Measurements from ENCODE around the gene CCAR1.
"Not testable (repeated sequence)": the region's sequence is repeated elsewhere in the genome, so short reads cannot be mapped to it uniquely, and the experiment has no call there.

Gene CCAR1

GRCh38 chr10:68713065-68713464 lies 8.0 kb upstream of the CCAR1 start:
- not testable (repeated sequence) for H3K27me3 ChIP-seq (ENCODE audit: insufficient read depth, low read length); H3K4me3 ChIP-seq (ENCODE audit: low read depth, low read length); H2BK5ac ChIP-seq (ENCODE audit: low read depth, low read length, poor library complexity); H3K4ac ChIP-seq (ENCODE audit: low read depth, low read length); H3K79me1 ChIP-seq (ENCODE audit: low read length); H3K14ac ChIP-seq (ENCODE audit: low read length); DNase-seq; H2AFZ ChIP-seq (ENCODE audit: insufficient read depth, low read length, poor library complexity); H2AK5ac ChIP-seq (ENCODE audit: low read length); H2BK120ac ChIP-seq (ENCODE audit: insufficient read depth, low read length, poor library complexity); H4K12ac ChIP-seq (ENCODE audit: low read depth, low read length); H3K79me2 ChIP-seq (ENCODE audit: control insufficient read depth, insufficient read depth, low read length, poor library complexity); H4K8ac ChIP-seq (ENCODE audit: low read depth, low read length); H3K23ac ChIP-seq (ENCODE audit: low read length); H3K9me3 ChIP-seq (ENCODE audit: insufficient read depth, low read depth, low read length); H4K91ac ChIP-seq (ENCODE audit: low read depth, low read length); H3K36me3 ChIP-seq (ENCODE audit: control insufficient read depth in 1 of 2, insufficient read depth in 2 of 2, low read length in 2 of 2); H3K27ac ChIP-seq (ENCODE audit: low read depth, low read length); H3K4me1 ChIP-seq (ENCODE audit: control insufficient read depth in 1 of 2, insufficient read depth in 2 of 2, low read length in 2 of 2); H3K4me2 ChIP-seq (ENCODE audit: low read length); H2BK12ac ChIP-seq (ENCODE audit: low read length); H3K9ac ChIP-seq (ENCODE audit: low read length); H3K18ac ChIP-seq (ENCODE audit: low read length)
- no CpG with 5 or more reads among the region's 13 CpGs for WGBS (ENCODE audit: extremely low coverage, insufficient coverage, insufficient read length)

GRCh38 chr10:68717435-68717834 lies 3.6 kb upstream of the CCAR1 start:
- Histone ChIP-seq H3K79me2 (ENCODE audit: control insufficient read depth, insufficient read depth, low read length, poor library complexity) (peaks cover 9% of the 10 kb centered on the region), H3K4me3 (ENCODE audit: low read depth, low read length) (no peak overlapping the region), H4K8ac (ENCODE audit: low read depth, low read length) (no peak overlapping the region), H3K4me1 (ENCODE audit: control insufficient read depth in 1 of 2, insufficient read depth in 2 of 2, low read length in 2 of 2) (peaks cover 0 to 1% of the 10 kb centered on the region in 2 experiments), H2AFZ (ENCODE audit: insufficient read depth, low read length, poor library complexity) (no peak overlapping the region), H3K79me1 (ENCODE audit: low read length) (peaks cover 7% of the 10 kb centered on the region), H3K9ac (ENCODE audit: low read length) (no peak overlapping the region), H3K4ac (ENCODE audit: low read depth, low read length) (no peak overlapping the region), H4K91ac (ENCODE audit: low read depth, low read length) (no peak overlapping the region), H4K12ac (ENCODE audit: low read depth, low read length) (no peak overlapping the region), H3K36me3 (ENCODE audit: control insufficient read depth in 1 of 2, insufficient read depth in 2 of 2, low read length in 2 of 2) (no peaks in the 10 kb centered on the region), H2BK5ac (ENCODE audit: low read depth, low read length, poor library complexity) (no peak overlapping the region), H3K23ac (ENCODE audit: low read length) (no peak overlapping the region), H2BK12ac (ENCODE audit: low read length) (no peak overlapping the region), H3K14ac (ENCODE audit: low read length) (no peak overlapping the region), H3K18ac (ENCODE audit: low read length) (no peak overlapping the region), H3K4me2 (ENCODE audit: low read length) (no peak overlapping the region), H3K27me3 (ENCODE audit: insufficient read depth, low read length) (no peaks in the 10 kb centered on the region), H2BK120ac (ENCODE audit: insufficient read depth, low read length, poor library complexity) (no peak overlapping the region), H3K27ac (ENCODE audit: low read depth, low read length) (no peak overlapping the region), H2AK5ac (ENCODE audit: low read length) (no peak overlapping the region), H3K9me3 (ENCODE audit: insufficient read depth, low read depth, low read length) (no peaks in the 10 kb centered on the region)
- no peak for DNase-seq
- no CpG with 5 or more reads among the region's 3 CpGs for WGBS (ENCODE audit: extremely low coverage, insufficient coverage, insufficient read length)

- Histone ChIP-seq H3K27me3 (ENCODE audit: insufficient read depth, low read length) (no peaks in the 10 kb centered on the region), H4K12ac (ENCODE audit: low read depth, low read length) (peak overlapping the region; percentile 92), H3K36me3 (ENCODE audit: control insufficient read depth in 1 of 2, insufficient read depth in 2 of 2, low read length in 2 of 2) (peaks cover 20 to 29% of the 10 kb centered on the region in 2 experiments), H3K27ac (ENCODE audit: low read depth, low read length) (peak overlapping the region; percentile 94), H3K9me3 (ENCODE audit: insufficient read depth, low read depth, low read length) (no peaks in the 10 kb centered on the region), H3K4me2 (ENCODE audit: low read length) (peak overlapping the region; percentile 79), H3K9ac (ENCODE audit: low read length) (peak overlapping the region; percentile 99), H3K4me3 (ENCODE audit: low read depth, low read length) (peak overlapping the region; percentile 99), H3K14ac (ENCODE audit: low read length) (peak overlapping the region; percentile 99), H2AFZ (ENCODE audit: insufficient read depth, low read length, poor library complexity) (peak overlapping the region; percentile 82), H3K79me1 (ENCODE audit: low read length) (peaks cover 7% of the 10 kb centered on the region), H4K8ac (ENCODE audit: low read depth, low read length) (peak overlapping the region; percentile 96), H4K91ac (ENCODE audit: low read depth, low read length) (peak overlapping the region; percentile 88), H3K4me1 (ENCODE audit: control insufficient read depth in 1 of 2, insufficient read depth in 2 of 2, low read length in 2 of 2) (peaks cover 0 to 4% of the 10 kb centered on the region in 2 experiments), H2BK5ac (ENCODE audit: low read depth, low read length, poor library complexity) (peak overlapping the region; percentile 90), H2BK120ac (ENCODE audit: insufficient read depth, low read length, poor library complexity) (peak overlapping the region; percentile 90), H3K79me2 (ENCODE audit: control insufficient read depth, insufficient read depth, low read length, poor library complexity) (peaks cover 12% of the 10 kb centered on the region), H3K4ac (ENCODE audit: low read depth, low read length) (peak overlapping the region; percentile 99), H2AK5ac (ENCODE audit: low read length) (peak overlapping the region; percentile 94), H2BK12ac (ENCODE audit: low read length) (no peak overlapping the region), H3K18ac (ENCODE audit: low read length) (peak overlapping the region; percentile 85), H3K23ac (ENCODE audit: low read length) (no peak overlapping the region)
- no CpG with 5 or more reads among the region's 27 CpGs for WGBS (ENCODE audit: extremely low coverage, insufficient coverage, insufficient read length)
- no peak for DNase-seq
Measured at GRCh38 chr10:68721673-68722335, 765 bp downstream of the CCAR1 start.

DNA sequence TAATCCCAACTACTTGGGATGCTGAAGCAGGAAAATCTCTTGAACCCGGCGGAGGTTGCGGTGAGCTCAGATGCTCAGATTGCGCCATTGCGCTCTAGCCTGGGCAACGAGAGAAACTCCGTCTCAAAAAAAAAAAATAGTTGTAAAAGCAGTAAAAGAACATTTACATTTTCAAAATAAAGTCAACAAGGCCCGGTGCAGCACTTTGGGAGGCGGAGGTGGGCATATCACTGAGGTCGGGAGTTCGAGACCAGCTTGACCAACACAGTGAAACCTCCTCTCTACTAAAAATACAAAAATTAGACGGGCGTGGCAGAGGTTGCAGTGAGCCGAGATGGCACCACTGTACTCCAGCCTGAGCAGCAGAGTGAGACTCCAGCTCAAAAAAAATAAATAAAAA lies 4.0 kb downstream of the CCAR1 start:
- no peak overlapping the region for H3K18ac ChIP-seq (ENCODE audit: low read length)
- H2BK5ac ChIP-seq (ENCODE audit: low read depth, low read length, poor library complexity) = no peak overlapping the region

More for the DNA sequence above, 4.0 kb downstream of the CCAR1 start:
- Histone ChIP-seq H2BK12ac (ENCODE audit: low read length) (no peak overlapping the region), H2AFZ (ENCODE audit: insufficient read depth, low read length, poor library complexity) (no peak overlapping the region), H3K4ac (ENCODE audit: low read depth, low read length) (peak overlapping the region; percentile 85), H3K4me2 (ENCODE audit: low read length) (no peak overlapping the region), H4K12ac (ENCODE audit: low read depth, low read length) (no peak overlapping the region), H3K4me1 (ENCODE audit: control insufficient read depth in 1 of 2, insufficient read depth in 2 of 2, low read length in 2 of 2) (peaks cover 0 to 4% of the 10 kb centered on the region in 2 experiments), H3K9ac (ENCODE audit: low read length) (no peak overlapping the region), H2AK5ac (ENCODE audit: low read length) (no peak overlapping the region), H3K36me3 (ENCODE audit: control insufficient read depth in 1 of 2, insufficient read depth in 2 of 2, low read length in 2 of 2) (peaks cover 39 to 44% of the 10 kb centered on the region in 2 experiments), H3K4me3 (ENCODE audit: low read depth, low read length) (no peak overlapping the region), H3K79me1 (ENCODE audit: low read length) (peaks cover 7% of the 10 kb centered on the region), H3K27ac (ENCODE audit: low read depth, low read length) (no peak overlapping the region), H4K91ac (ENCODE audit: low read depth, low read length) (no peak overlapping the region), H3K27me3 (ENCODE audit: insufficient read depth, low read length) (no peaks in the 10 kb centered on the region), H3K9me3 (ENCODE audit: insufficient read depth, low read depth, low read length) (no peaks in the 10 kb centered on the region), H3K14ac (ENCODE audit: low read length) (no peak overlapping the region), H3K23ac (ENCODE audit: low read length) (no peak overlapping the region), H4K8ac (ENCODE audit: low read depth, low read length) (no peak overlapping the region), H2BK120ac (ENCODE audit: insufficient read depth, low read length, poor library complexity) (no peak overlapping the region), H3K79me2 (ENCODE audit: control insufficient read depth, insufficient read depth, low read length, poor library complexity) (peaks cover 12% of the 10 kb centered on the region)
- no peak for DNase-seq
- no CpG with 5 or more reads among the region's 14 CpGs for WGBS (ENCODE audit: extremely low coverage, insufficient coverage, insufficient read length)
